Measurements from ENCODE around the gene OR4M2. TPM values are rescaled to one million over a fixed set of nuclear protein-coding genes. Genes with fewer than 3 reads are reported as not detected.
"Not testable (repeated sequence)": the region's sequence is repeated elsewhere in the genome, so short reads cannot be mapped to it uniquely, and the experiment has no call there.

Gene OR4M2, protein sequence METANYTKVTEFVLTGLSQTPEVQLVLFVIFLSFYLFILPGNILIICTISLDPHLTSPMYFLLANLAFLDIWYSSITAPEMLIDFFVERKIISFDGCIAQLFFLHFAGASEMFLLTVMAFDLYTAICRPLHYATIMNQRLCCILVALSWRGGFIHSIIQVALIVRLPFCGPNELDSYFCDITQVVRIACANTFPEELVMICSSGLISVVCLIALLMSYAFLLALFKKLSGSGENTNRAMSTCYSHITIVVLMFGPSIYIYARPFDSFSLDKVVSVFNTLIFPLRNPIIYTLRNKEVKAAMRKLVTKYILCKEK
- total RNA-seq, result not detected

GRCh38 chr15:22080227-22080626 is at the start of gene OR4M2:
TSS of gene OR4M2 (plus strand) at chr15:22080527. CDS start at chr15:22080625, 98 bp downstream.
- no CpG with 5 or more reads among the region's 2 CpGs for WGBS
- DNase-seq (ENCODE audit: extremely low spot score), result not testable (repeated sequence)

DNA sequence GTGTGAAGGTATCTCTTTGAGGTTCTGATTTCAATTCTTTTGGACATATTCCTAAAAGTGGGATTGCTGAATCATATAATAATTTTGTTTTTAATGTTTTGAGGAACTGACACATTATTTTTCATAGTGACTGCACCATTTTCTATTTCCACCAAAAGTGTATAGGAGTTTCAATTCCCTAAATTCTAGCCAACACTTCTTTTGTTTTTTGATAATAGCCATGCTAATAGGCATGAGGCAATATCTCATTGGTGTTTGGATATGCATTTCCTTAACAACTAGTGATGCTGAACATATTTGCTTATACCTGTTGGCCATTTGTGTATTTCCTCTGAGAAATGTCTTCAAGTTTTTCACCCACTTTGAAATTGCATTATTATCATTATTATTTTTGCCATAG is 11.1 kb upstream of the OR4M2 start:
- H3K9me3 ChIP-seq; H3K27me3 ChIP-seq; H3K4me3 ChIP-seq; H3K36me3 ChIP-seq; H3K4me1 ChIP-seq; DNase-seq (ENCODE audit: extremely low spot score); H3K27ac ChIP-seq (replicated peaks in 1 of 4); intact Hi-C loops (cut with DNase I): not testable (repeated sequence)

More at GRCh38 chr15:22080227-22080626, at the start of gene OR4M2:
- H3K4me3 ChIP-seq; H3K9me3 ChIP-seq; H3K36me3 ChIP-seq; intact Hi-C loops (cut with DNase I); H3K27ac ChIP-seq (replicated peaks in 1 of 4); H3K27me3 ChIP-seq; H3K4me1 ChIP-seq: not testable (repeated sequence)

GRCh38 chr15:22081386-22081785 is 1.1 kb downstream of the OR4M2 start:
- not testable (repeated sequence) for DNase-seq (ENCODE audit: extremely low spot score); H3K4me3 ChIP-seq
- no CpG with 5 or more reads among the region's 3 CpGs for WGBS

DNA sequence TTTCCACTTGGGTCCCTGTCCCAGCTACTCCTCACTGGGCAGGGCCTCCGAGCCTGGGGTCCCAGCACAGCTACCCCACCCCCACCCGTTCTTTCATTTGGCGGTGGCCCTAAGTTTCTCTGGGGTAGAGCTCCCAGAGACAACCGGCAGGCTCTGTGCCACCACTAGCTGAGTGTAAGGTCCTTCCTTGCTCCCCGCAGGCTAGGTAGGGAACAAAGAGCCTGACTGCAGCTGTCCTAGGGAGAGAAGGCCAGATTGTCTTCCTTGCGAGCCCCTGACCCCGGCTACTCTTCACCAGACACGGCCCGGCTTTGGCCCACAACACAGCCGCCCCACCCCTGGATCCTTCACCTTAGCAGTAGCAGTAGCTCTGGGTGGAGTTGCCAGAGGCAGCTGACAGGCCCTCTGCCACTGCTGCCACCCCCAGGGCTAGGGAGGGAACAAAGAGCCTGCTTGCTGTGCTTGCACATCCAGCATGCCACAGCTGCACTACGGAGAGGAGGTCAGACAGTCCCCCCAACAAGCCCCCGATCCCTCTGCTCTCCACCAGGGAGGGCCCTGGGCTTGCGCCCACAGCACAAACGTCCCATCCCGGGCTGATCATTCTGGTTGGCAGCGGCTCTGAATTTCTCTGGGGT is 18.4 kb downstream of the OR4M2 start:
- H3K27me3 ChIP-seq; DNase-seq (ENCODE audit: extremely low spot score); intact Hi-C loops (cut with DNase I); H3K36me3 ChIP-seq; H3K27ac ChIP-seq (replicated peaks in 1 of 4); H3K9me3 ChIP-seq; H3K4me1 ChIP-seq; H3K4me3 ChIP-seq: not testable (repeated sequence)
- no CpG with 5 or more reads among the region's 16 CpGs for WGBS

More at GRCh38 chr15:22081386-22081785, 1.1 kb downstream of the OR4M2 start:
- H3K9me3 ChIP-seq; H3K27me3 ChIP-seq; H3K27ac ChIP-seq (replicated peaks in 1 of 4); H3K4me1 ChIP-seq; H3K36me3 ChIP-seq; intact Hi-C loops (cut with DNase I): not testable (repeated sequence)

GRCh38 chr15:22099289-22099891 is 19.1 kb downstream of the OR4M2 start:
- H3K27me3 ChIP-seq; H3K27ac ChIP-seq (replicated peaks in 1 of 4); H3K36me3 ChIP-seq; intact Hi-C loops (cut with DNase I); H3K4me1 ChIP-seq; H3K4me3 ChIP-seq; H3K9me3 ChIP-seq; DNase-seq (ENCODE audit: extremely low spot score): not testable (repeated sequence)
- WGBS, result no CpG with 5 or more reads among the region's 17 CpGs

DNA sequence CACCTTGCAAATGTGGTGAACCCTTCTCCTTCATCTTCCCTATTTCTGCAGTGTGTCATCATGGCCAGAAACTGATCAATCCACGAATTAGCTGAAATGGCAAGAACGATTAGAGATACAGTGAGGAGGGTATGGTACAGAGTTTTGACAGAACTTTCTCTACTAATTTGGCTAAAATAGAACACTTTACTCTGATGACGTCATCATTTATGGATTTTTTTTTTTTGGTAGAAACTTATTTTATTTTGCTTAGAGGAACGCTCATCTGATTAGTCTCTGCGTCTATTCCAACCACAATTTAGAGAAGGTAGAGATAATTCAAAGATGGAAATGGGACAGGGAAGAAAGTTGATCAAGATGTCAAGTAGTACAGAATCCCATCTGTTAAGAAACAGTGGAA is 41.7 kb downstream of the OR4M2 start:
- H3K4me3 ChIP-seq; H3K27me3 ChIP-seq; H3K36me3 ChIP-seq; H3K27ac ChIP-seq (replicated peaks in 1 of 4); DNase-seq (ENCODE audit: extremely low spot score); H3K4me1 ChIP-seq; intact Hi-C loops (cut with DNase I); H3K9me3 ChIP-seq: not testable (repeated sequence)
- WGBS, result 52% methylated on average over 5 of the region's 5 CpGs

Other genes starting within 250 kb of the OR4M2 start
- gene POTEB, start 202.8 kb upstream of the OR4M2 start, total RNA-seq, result not detected